GM12892 (cell line): ENCODE data around the gene ZNF282.

Source experiments
- POLR2A ChIP-seq: IDR thresholded peaks from 2 replicates; pipeline ENCODE4 v1.6.1; 2011; ENCODE audit warnings: low read depth, low read length, control low read depth
- POLR2AphosphoS5 ChIP-seq: IDR thresholded peaks from 2 replicates; pipeline ENCODE4 v1.6.1; 2011; ENCODE audit warnings: low read depth, low read length, control low read depth

DNA sequence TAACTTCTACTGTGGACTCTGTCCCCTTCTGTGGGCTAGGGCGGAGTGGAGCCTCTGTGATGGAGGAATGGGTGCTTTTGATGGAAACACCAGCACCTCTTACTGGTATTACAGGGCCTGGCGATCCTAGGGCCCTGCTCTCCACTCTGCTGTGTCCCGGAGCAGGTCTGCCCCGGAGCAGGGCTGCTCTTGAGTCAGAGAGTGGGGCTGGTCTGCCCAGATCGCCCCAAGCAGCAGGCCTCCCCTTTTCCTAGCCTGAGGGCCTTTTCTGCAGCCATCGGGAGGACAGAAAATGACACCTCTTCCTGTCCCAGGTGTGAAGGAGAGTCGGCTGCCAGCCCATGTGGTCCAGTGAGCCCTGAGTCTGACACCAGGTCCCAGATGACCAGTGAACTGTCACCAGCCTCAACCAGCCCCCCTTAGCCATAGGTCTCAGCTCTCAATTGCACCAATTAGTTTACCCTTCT is 1.4 kb downstream of the ZNF282 start:
- no peak for TF ChIP-seq POLR2AphosphoS5
- no peak for TF ChIP-seq POLR2A
